Panc1 (cell line): Measurements from ENCODE around the gene MS4A15.
"Not testable (repeated sequence)": the region's sequence is repeated elsewhere in the genome, so short reads cannot be mapped to it uniquely, and the experiment has no call there.

ENCODE experiments used
- CTCF ChIP-seq: fragments of 450-650 bp; IDR thresholded peaks from 2 replicates; pipeline ENCODE4 v1.5.1; 2017; ENCODE audit warnings: mild to moderate bottlenecking
- POLR2AphosphoS5 ChIP-seq: IDR thresholded peaks from 2 replicates; pipeline ENCODE4 v1.6.1; 2012; ENCODE audit warnings: mild to moderate bottlenecking, low read depth, low read length, moderate library complexity
- REST ChIP-seq, 2 experiments: IDR thresholded peaks; 2 replicates each; pipeline ENCODE4 v1.6.1; 2011 to 2012; ENCODE audit warnings: low read depth in 2 of 2, control low read depth in 1 of 2, low read length in 1 of 2, mild to moderate bottlenecking in 1 of 2, moderate library complexity in 1 of 2; ENCODE audit not compliant: insufficient read depth in 1 of 2
- SIN3A ChIP-seq: IDR thresholded peaks from 2 replicates; pipeline ENCODE4 v1.6.1; 2012; ENCODE audit warnings: low read depth, mild to moderate bottlenecking, low read length, moderate library complexity, borderline replicate concordance; ENCODE audit not compliant: insufficient read depth
- TCF7L2 ChIP-seq: IDR thresholded peaks from 2 replicates; pipeline ENCODE4 v1.6.1; 2011; ENCODE audit warnings: mild to moderate bottlenecking, low read depth, low read length, inconsistent platforms

GRCh38 chr11:60823745-60824306, 67.2 kb downstream of the MS4A15 start:
- not testable (repeated sequence) for TF ChIP-seq CTCF; SIN3A; REST (IDR thresholded peaks at IDR 0.05; ENCODE audit: insufficient read depth in 1 of 2, low read depth in 2 of 2, low read length in 1 of 2); POLR2AphosphoS5; TCF7L2
